ENCODE results near the gene EIF3C.
"Not testable (repeated sequence)": the region's sequence is repeated elsewhere in the genome, so short reads cannot be mapped to it uniquely, and the experiment has no call there.

GRCh38 chr16:28741295-28741694 lies 30.0 kb downstream of the EIF3C start:
- TF ChIP-seq SUZ12 (IDR thresholded peaks at IDR 0.05; ENCODE audit: extremely low read depth, insufficient read depth, insufficient read length); ZNF274 (IDR thresholded peaks at IDR 0.05; ENCODE audit: low read depth, low read length): not testable (repeated sequence)

All from NT2/D1 (cell line).